Liver (tissue), 9 donors: ENCODE measurements around the gene CEACAM16. TPM values are rescaled to one million over a fixed set of nuclear protein-coding genes. Genes with fewer than 3 reads are reported as not detected.
A peak's percentile ranks its signal among the peaks of the same experiment; 100 is the strongest.

Source experiments
- DNase-seq: peaks from one replicate; pipeline ENCODE4 v3.0.0-alpha.2; 2017; ENCODE audit warnings: low spot score
- H3K27ac ChIP-seq, 2 donors: one replicate each; pipeline ENCODE4 v1.7.0; 2013; ENCODE audit warnings: inconsistent platforms in 2 of 2, low read length in 2 of 2, control low read depth in 1 of 2, low read depth in 1 of 2, mild to moderate bottlenecking in 1 of 2
- H3K27me3 ChIP-seq, 4 donors: one replicate each; pipeline versions ENCODE4 v1.6.1 to v1.7.0; 2013; ENCODE audit warnings: low read length in 3 of 4, inconsistent platforms in 1 of 4, mild to moderate bottlenecking in 1 of 4, moderate library complexity in 1 of 4; ENCODE audit not compliant: control insufficient read depth in 4 of 4, insufficient read depth in 4 of 4
- H3K36me3 ChIP-seq, 4 donors: one replicate each; pipeline versions ENCODE4 v1.6.1 to v1.7.0; 2013; ENCODE audit warnings: low read length in 3 of 4, mild to moderate bottlenecking in 3 of 4, low read depth in 1 of 4, moderate library complexity in 1 of 4; ENCODE audit not compliant: control insufficient read depth in 4 of 4, insufficient read depth in 3 of 4
- H3K4me1 ChIP-seq, 4 donors: one replicate each; pipeline versions ENCODE4 v1.6.1 to v1.7.0; 2013; ENCODE audit warnings: low read length in 3 of 4, mild to moderate bottlenecking in 3 of 4, moderate library complexity in 1 of 4; ENCODE audit not compliant: control insufficient read depth in 4 of 4, insufficient read depth in 4 of 4
- H3K4me3 ChIP-seq, 3 donors: one replicate each; pipeline versions ENCODE4 v1.6.1 to v1.7.0; 2013; ENCODE audit warnings: low read length in 3 of 3, control low read depth in 1 of 3, low read depth in 1 of 3, mild to moderate bottlenecking in 1 of 3
- H3K9ac ChIP-seq, 2 donors: one replicate each; pipeline ENCODE4 v1.7.0; 2013; ENCODE audit warnings: low read length in 2 of 2, mild to moderate bottlenecking in 2 of 2, moderate library complexity in 2 of 2, control low read depth in 1 of 2, low read depth in 1 of 2
- H3K9me3 ChIP-seq, 4 donors: one replicate each; pipeline versions ENCODE4 v1.6.1 to v1.7.0; 2013; ENCODE audit warnings: low read length in 3 of 4; ENCODE audit not compliant: control insufficient read depth in 4 of 4
- ATF3 ChIP-seq: IDR thresholded peaks from 2 replicates; pipeline ENCODE4 v1.6.1; 2016; ENCODE audit warnings: antibody characterized with exemption
- CTCF ChIP-seq: fragments of 150-350 bp; IDR thresholded peaks from 2 replicates; pipeline ENCODE4 v1.5.1; 2017; ENCODE audit warnings: improper control_type of control experiment, low read depth, low read length; ENCODE audit not compliant: missing input control
- EGR1 ChIP-seq, 2 donors: IDR thresholded peaks; 2 replicates each; pipeline ENCODE4 v1.6.1; 2016 to 2018; ENCODE audit warnings: antibody characterized with exemption in 2 of 2, low read depth in 2 of 2
- FOXA1 ChIP-seq: IDR thresholded peaks from 2 replicates; pipeline ENCODE4 v1.6.1; 2016; ENCODE audit warnings: antibody characterized with exemption
- FOXA2 ChIP-seq: IDR thresholded peaks from 2 replicates; pipeline ENCODE4 v1.6.1; 2016; ENCODE audit warnings: antibody characterized with exemption
- GABPA ChIP-seq, 2 donors: IDR thresholded peaks in 1 of 2; conservative IDR thresholded peaks in 1 of 2; 2 replicates each; pipeline ENCODE4 v1.6.1; 2016; ENCODE audit warnings: antibody characterized with exemption in 2 of 2, mild to moderate bottlenecking in 1 of 2, moderate library complexity in 1 of 2
- HNF4A ChIP-seq, 2 donors: conservative IDR thresholded peaks; 2 replicates each; pipeline ENCODE4 v1.6.1; 2016; ENCODE audit warnings: antibody characterized with exemption in 2 of 2, mild to moderate bottlenecking in 2 of 2
- HNF4G ChIP-seq: IDR thresholded peaks from 2 replicates; pipeline ENCODE4 v1.6.1; 2016; ENCODE audit warnings: antibody characterized with exemption
- JUND ChIP-seq, 2 donors: IDR thresholded peaks; 2 replicates each; pipeline ENCODE4 v1.6.1; 2016; ENCODE audit warnings: antibody characterized with exemption in 2 of 2
- NR2F2 ChIP-seq: IDR thresholded peaks from 2 replicates; pipeline ENCODE4 v1.6.1; 2016; ENCODE audit warnings: antibody characterized with exemption
- RAD21 ChIP-seq, 2 donors: IDR thresholded peaks; 2 replicates each; pipeline ENCODE4 v1.6.1; 2016; ENCODE audit warnings: antibody characterized with exemption in 2 of 2, mild to moderate bottlenecking in 2 of 2
- RXRA ChIP-seq, 2 donors: IDR thresholded peaks; 2 replicates each; pipeline ENCODE4 v1.6.1; 2017 to 2018; ENCODE audit warnings: antibody characterized with exemption in 2 of 2, mild to moderate bottlenecking in 1 of 2
- SP1 ChIP-seq: IDR thresholded peaks from 2 replicates; pipeline ENCODE4 v1.6.1; 2018; ENCODE audit warnings: antibody characterized with exemption, mild to moderate bottlenecking
- TAF1 ChIP-seq: conservative IDR thresholded peaks from 2 replicates; pipeline ENCODE4 v1.6.1; 2016; ENCODE audit warnings: antibody characterized with exemption, mild to moderate bottlenecking
- YY1 ChIP-seq: IDR thresholded peaks from 2 replicates; pipeline ENCODE4 v1.6.1; 2016; ENCODE audit warnings: antibody characterized with exemption, mild to moderate bottlenecking
- WGBS: extraction: QIAGEN DNeasy Blood & Tissue Kit; methylation state at CpG from one replicate; pipeline ENCODE4 v1.1.7; 2013; 5-methylcytosine and 5-hydroxymethylcytosine counted together
- polyA plus RNA-seq, 2 donors: library from polyadenylated mRNA; stranded (reverse) in 1 of 2; unstranded in 1 of 2; fragments of 200-250 nt in 1 of 2; fragments of >200 nt in 1 of 2; fragmentation: Nextera tagmentation in 1 of 2; extraction: Ambion mirVana in 1 of 2; gene quantifications; one replicate each; pipeline versions ENCODE4 v1.2.1 to v1.2.3, GENCODE V29; 2013 to 2015
- total RNA-seq, 2 donors: library from RNA; depleted of rRNA; stranded (reverse); fragments of >200 nt; gene quantifications; one replicate each; pipeline ENCODE4 v1.2.3, GENCODE V29; 2014
- TF ChIP-seq, protein P1 (sequence below): IDR thresholded peaks from 2 replicates; pipeline ENCODE4 v1.6.1; 2016; ENCODE audit warnings: antibody characterized with exemption
- TF ChIP-seq, protein P2 (sequence below): IDR thresholded peaks from 2 replicates; pipeline ENCODE4 v1.6.1; 2016; ENCODE audit warnings: antibody characterized with exemption
- TF ChIP-seq, protein P3 (sequence below): IDR thresholded peaks from 2 replicates; pipeline ENCODE4 v1.6.1; 2016; ENCODE audit warnings: antibody characterized with exemption, mild to moderate bottlenecking
- donor health status: healthy.
- donor health status: healthy.
- donor health status: healthy.
- donor health status: healthy.
- donor health status: healthy.

CEACAM16 gene
- total and polyA plus RNA-seq, 4 donors = 0.09 TPM; not detected in 3

DNA sequence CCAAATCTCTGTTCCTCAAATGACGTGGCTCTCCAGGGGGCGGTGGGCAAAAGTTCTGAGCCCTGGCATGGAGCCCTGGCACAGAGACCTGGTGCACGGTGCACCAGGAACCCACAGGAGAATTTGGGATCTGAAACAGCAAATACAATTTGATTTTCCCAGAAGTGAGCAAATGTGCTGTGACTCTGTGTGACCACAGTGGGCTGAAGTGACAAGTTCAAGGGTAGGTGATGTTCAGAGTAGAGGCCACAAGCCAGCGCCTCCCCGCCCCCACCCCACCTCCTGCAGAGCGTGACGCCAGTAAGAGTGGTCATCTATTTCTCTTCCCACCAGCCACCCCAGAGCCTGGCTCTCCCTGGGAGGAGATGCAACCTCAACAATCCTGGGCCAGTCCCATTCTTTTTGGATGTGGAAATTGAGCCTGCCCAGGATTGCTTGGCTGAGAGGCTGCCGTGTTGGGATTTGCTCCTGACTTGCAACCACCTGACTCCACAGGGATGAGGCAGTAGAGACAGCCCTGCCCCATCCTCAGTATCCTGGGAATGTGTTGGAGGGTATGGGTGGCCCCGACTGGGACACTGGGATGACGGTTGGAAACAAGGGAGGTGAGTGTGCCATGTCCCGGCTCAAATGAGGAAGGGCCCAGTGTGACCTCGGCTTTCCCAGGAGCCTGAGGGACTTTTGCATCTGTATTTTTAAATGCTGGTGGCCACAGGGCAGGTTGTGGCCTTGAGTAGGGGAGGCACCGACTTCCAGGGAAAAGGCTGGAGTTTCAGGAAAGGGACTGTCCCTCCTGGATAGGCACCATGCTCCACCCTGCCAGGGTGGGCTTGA lies 38.5 kb downstream of the CEACAM16 start:
- DNase-seq = no peak
- peak; percentile 48 for TF ChIP-seq YY1
- TF ChIP-seq JUND (IDR thresholded peaks at IDR 0.05) = peak; percentile 53 to 64
- peak in 1 of 2 donors; percentile 13 for TF ChIP-seq GABPA (IDR thresholded peaks at IDR 0.05 in 1 of 2, conservative IDR thresholded peaks at IDR 0.05 in 1 of 2)
- peak; percentile 98 to 99 for TF ChIP-seq RXRA (IDR thresholded peaks at IDR 0.05)
- TF ChIP-seq NR2F2 = peak; percentile 57
- TF ChIP-seq CTCF = no peak
- TF ChIP-seq HNF4G = peak; percentile 28
- TF ChIP-seq, protein P1, sequence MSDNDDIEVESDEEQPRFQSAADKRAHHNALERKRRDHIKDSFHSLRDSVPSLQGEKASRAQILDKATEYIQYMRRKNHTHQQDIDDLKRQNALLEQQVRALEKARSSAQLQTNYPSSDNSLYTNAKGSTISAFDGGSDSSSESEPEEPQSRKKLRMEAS = peak; percentile 90
- TF ChIP-seq, protein P2, sequence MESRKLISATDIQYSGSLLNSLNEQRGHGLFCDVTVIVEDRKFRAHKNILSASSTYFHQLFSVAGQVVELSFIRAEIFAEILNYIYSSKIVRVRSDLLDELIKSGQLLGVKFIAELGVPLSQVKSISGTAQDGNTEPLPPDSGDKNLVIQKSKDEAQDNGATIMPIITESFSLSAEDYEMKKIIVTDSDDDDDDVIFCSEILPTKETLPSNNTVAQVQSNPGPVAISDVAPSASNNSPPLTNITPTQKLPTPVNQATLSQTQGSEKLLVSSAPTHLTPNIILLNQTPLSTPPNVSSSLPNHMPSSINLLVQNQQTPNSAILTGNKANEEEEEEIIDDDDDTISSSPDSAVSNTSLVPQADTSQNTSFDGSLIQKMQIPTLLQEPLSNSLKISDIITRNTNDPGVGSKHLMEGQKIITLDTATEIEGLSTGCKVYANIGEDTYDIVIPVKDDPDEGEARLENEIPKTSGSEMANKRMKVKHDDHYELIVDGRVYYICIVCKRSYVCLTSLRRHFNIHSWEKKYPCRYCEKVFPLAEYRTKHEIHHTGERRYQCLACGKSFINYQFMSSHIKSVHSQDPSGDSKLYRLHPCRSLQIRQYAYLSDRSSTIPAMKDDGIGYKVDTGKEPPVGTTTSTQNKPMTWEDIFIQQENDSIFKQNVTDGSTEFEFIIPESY = peak; percentile 53
- peak; percentile 94 for TF ChIP-seq TAF1
- TF ChIP-seq, protein P3, sequence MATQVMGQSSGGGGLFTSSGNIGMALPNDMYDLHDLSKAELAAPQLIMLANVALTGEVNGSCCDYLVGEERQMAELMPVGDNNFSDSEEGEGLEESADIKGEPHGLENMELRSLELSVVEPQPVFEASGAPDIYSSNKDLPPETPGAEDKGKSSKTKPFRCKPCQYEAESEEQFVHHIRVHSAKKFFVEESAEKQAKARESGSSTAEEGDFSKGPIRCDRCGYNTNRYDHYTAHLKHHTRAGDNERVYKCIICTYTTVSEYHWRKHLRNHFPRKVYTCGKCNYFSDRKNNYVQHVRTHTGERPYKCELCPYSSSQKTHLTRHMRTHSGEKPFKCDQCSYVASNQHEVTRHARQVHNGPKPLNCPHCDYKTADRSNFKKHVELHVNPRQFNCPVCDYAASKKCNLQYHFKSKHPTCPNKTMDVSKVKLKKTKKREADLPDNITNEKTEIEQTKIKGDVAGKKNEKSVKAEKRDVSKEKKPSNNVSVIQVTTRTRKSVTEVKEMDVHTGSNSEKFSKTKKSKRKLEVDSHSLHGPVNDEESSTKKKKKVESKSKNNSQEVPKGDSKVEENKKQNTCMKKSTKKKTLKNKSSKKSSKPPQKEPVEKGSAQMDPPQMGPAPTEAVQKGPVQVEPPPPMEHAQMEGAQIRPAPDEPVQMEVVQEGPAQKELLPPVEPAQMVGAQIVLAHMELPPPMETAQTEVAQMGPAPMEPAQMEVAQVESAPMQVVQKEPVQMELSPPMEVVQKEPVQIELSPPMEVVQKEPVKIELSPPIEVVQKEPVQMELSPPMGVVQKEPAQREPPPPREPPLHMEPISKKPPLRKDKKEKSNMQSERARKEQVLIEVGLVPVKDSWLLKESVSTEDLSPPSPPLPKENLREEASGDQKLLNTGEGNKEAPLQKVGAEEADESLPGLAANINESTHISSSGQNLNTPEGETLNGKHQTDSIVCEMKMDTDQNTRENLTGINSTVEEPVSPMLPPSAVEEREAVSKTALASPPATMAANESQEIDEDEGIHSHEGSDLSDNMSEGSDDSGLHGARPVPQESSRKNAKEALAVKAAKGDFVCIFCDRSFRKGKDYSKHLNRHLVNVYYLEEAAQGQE = peak; percentile 84
- peak; percentile 12 to 25 for TF ChIP-seq EGR1 (IDR thresholded peaks at IDR 0.05; ENCODE audit: low read depth in 2 of 2)
- peak; percentile 15 to 53 for TF ChIP-seq RAD21 (IDR thresholded peaks at IDR 0.05)
- TF ChIP-seq HNF4A (conservative IDR thresholded peaks at IDR 0.05) = peak; percentile 82 to 86
- peak; percentile 98 for TF ChIP-seq SP1
- no peak for TF ChIP-seq FOXA1
- peak; percentile 71 for TF ChIP-seq ATF3
- peak; percentile 37 for TF ChIP-seq FOXA2
- peaks cover 9 to 52% (median 41%) of the 10 kb centered on the region in 4 donors for H3K4me1 ChIP-seq
- H3K9ac ChIP-seq = peak overlapping the region; percentile 67 to 93
- H3K27me3 ChIP-seq = no peaks in the 10 kb centered on the region
- no peaks in the 10 kb centered on the region for H3K9me3 ChIP-seq
- peak overlapping the region; percentile 45 to 50 (median 49) for H3K4me3 ChIP-seq
- 29% methylated on average over 13 of the region's 13 CpGs for WGBS
- no peaks in the 10 kb centered on the region for H3K36me3 ChIP-seq
- H3K27ac ChIP-seq = peak overlapping the region; percentile 94 to 96
